GM12801 (cell line): ENCODE measurements around the gene PEAK3.

Source experiments
- TF ChIP-seq, protein P1 (sequence below): IDR thresholded peaks from one replicate; pipeline ENCODE4 v1.5.1; 2011; ENCODE audit warnings: control low read depth; ENCODE audit not compliant: insufficient read length; ENCODE audit errors: extremely low read depth

Gene PEAK3, protein sequence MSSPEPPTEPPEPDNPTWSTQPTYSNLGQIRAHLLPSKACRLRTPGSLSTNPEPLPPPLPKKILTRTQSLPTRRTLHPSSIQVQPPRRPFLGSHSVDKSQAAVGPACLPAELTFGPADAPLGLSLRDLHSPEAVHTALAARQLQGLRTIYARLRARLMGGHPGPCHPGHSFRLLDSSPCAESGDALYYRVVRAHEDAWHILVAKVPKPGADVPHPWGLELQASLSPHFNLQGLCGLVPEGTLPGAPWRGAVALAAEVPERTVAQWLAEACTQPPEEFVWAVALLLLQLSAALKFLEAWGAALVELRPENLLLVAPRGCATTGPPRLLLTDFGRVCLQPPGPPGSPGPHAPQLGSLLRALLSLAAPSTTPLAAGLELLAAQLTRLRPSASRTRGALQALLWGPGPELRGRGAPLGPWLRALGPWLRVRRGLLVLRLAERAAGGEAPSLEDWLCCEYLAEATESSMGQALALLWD

DNA sequence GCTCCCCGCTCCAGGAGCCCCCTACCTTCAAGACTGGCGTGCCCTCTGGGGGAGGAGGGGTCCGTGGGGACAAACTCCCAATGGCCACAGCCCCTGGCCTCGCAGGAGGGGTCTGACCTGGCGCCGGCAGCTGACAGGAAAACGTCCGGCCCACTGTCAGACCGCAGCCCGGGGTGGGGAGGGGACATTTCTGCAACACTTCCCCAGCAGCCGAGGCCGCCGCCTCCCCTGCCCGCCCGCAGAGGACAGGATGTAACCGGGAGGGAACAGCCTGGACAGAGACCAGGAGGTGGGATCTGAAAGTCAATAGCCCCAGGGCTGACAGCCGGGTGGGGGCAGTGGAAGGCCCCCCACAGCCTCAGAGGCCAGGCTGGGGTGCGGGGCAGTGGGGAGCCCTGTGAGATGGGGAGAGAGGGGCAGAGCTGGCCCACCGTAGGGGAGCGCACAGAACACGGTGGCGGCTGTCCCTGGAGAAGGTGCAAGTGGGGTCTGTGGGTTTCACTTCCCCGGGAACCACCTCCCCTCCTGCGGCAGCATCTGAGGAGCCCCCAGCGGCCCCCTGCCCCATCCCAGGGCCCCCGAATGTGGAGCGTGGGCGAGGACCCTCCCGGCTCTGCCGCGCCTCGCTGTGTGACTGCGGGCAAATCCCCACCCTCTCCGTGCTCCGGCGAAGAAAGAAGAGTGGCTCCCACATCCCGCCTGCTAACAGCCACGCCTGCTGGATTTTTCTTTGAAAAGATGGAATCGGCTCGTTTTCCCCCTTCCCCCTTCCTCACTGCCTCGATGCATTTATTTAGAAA lies at the start of gene PEAK3:
Gene PEAK3 (minus strand): TSS at position 114 of the 800 bp plus-strand sequence. CDS start 1,244 bp downstream, outside the sequence.
- TF ChIP-seq, protein P1, sequence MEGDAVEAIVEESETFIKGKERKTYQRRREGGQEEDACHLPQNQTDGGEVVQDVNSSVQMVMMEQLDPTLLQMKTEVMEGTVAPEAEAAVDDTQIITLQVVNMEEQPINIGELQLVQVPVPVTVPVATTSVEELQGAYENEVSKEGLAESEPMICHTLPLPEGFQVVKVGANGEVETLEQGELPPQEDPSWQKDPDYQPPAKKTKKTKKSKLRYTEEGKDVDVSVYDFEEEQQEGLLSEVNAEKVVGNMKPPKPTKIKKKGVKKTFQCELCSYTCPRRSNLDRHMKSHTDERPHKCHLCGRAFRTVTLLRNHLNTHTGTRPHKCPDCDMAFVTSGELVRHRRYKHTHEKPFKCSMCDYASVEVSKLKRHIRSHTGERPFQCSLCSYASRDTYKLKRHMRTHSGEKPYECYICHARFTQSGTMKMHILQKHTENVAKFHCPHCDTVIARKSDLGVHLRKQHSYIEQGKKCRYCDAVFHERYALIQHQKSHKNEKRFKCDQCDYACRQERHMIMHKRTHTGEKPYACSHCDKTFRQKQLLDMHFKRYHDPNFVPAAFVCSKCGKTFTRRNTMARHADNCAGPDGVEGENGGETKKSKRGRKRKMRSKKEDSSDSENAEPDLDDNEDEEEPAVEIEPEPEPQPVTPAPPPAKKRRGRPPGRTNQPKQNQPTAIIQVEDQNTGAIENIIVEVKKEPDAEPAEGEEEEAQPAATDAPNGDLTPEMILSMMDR, result no peak

DNA sequence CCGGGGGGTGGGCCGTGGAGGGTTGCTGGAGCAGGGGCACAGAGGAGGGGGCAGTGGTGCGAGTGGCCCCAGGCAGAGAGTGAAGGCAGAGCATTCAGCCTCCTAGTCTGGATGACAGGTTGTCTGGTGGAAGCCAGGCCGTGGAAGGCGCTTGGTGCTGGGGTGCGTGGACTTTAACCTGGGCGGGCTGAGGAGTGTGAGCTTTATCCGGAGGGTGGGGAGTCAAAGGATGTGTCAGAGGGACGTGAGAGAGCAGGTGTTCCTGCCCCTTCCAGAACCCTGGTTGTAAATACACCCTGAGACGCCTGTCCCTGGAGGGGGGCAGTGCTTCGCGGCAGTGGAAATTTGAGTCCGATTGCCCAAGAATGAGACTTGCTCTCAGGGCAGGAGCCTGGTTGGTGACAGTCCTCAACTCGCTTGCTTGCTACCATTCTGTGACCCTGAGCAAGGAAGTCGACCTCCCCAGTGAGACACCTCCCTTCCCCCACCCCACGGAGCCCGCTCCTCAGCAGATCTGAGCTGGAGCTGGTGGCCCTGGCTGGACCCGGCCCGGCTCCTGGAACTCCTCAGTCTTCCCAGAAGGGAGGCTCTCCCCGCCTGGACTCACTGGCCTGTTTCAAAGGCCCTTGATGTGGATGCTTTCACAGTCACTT lies 48.8 kb upstream of the PEAK3 start:
- TF ChIP-seq, protein P1, result no peak

DNA sequence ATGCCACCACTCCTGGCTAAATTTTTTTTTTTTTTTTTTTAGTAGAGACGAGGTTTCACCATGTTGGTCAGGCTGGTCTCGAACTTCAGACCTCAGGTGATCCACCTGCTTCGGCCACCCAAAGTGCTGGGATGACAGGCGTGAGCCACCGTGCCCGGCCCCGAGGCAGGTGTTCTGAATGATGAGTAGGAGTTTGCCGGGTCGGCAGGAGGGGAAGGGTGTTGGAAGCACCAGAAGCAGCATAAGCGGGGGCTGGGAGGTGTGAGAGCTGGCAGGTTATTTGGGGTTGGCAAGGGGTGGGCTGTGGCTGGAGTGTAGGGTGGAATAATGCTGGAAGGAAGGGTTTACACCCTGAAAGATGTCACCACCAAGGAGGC lies 48.3 kb upstream of the PEAK3 start:
- TF ChIP-seq, protein P1, result no peak

DNA sequence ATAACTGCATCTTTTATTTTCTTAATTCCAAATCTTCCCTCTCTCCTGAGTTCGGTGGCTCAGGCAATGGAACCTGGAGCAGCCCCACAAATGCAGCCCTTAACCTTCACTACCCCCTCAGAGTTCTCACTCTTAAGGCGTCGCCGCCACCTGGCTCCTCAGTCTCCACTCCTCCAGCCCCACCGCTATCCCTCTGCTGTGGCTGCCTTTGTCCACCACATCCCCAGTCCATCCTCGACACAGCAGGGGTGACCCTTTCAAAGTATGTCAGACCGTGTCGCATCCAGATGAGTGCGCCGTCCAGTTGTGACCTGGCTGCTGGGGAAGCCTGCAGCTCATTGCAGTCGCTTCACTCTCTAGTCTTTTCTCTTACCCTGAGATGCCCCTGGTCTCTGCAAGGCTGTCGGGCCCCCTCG lies 47.5 kb upstream of the PEAK3 start:
- TF ChIP-seq, protein P1, result no peak

DNA sequence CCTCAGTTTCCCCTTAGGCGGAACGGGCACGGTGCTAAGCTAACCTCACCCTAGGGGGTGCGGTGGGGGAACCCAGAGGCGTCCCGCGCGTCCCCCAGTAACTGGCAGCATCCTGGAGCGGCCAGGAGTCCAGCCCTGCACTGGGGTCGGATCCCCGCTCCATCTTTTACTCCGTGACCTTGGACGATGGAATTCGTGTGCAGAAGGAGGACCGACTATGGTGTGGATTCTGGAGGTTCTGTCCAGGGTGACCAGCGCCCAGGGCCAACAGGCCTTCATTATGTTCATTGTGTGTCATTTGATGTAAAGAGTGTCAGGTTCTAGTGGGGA lies 47.1 kb upstream of the PEAK3 start:
- TF ChIP-seq, protein P1, result no peak

DNA sequence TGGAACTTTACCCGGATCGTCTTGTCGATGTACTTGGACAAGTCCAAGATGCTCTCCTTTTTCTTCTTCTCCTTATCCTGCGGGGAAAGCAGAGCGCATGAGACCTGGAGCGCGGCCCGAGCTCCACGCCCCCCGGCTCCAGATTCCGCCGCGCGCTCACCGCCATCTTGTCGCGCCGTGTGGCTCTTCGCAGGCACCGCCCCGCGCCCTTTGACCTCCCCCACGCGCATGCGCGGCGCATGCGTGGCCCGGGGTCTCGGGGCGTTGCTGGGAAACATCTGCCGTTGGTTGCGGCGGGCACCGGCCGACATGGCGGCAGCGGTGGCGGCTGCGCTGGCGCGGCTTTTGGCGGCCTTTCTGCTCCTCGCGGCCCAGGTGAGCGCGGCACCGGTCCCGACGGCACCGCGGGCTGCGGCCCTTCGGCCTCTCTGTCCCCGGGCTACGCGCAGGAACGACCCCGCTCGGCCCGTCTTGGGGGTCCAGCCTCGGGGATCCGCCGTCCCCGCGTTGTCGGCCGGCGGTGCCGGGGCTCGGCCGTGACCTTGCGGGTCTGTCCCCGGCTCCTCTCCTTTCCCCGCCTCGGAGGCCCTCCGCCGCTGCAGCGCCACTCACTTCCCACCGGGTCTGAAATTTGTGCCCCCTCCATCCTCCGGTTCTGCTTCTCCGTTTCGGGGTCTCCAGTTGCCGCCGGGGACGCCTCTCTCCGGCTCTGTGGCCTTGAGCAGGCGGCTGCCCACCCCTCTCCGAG lies 46.6 kb upstream of the PEAK3 start, which contains the start of the genes LSM7 and SPPL2B:
Gene LSM7 (minus strand): TSS at position 186 of the 748 bp plus-strand sequence. CDS start 20 bp downstream, at position 166.
Gene SPPL2B (plus strand): TSS at position 284 of the 748 bp plus-strand sequence. CDS start 26 bp downstream, at position 310.
- TF ChIP-seq, protein P1, result no peak
